GM19035 (cell line): Measurements from ENCODE around the gene GIPC2.
"Not testable (repeated sequence)": the region's sequence is repeated elsewhere in the genome, so short reads cannot be mapped to it uniquely, and the experiment has no call there.

Source experiments
- ATAC-seq: cut with Tn5 transposase; IDR thresholded peaks from one replicate; pipeline ENCODE4 v1.9.1; 2021; ENCODE audit not compliant: unreplicated experiment

GIPC2 gene

GRCh38 chr1:78068681-78069283 is 23.0 kb downstream of the GIPC2 start:
- no peak for ATAC-seq

- no peak for ATAC-seq
These were observed 24.0 kb downstream of the GIPC2 start for GRCh38 chr1:78069784-78070183.

- no peak for ATAC-seq
These were observed 24.4 kb downstream of the GIPC2 start for GRCh38 chr1:78070210-78070609.

- ATAC-seq: peak; percentile 76
These were observed 25.0 kb downstream of the GIPC2 start for GRCh38 chr1:78070758-78071157.

- no peak for ATAC-seq
These were observed 25.9 kb downstream of the GIPC2 start for GRCh38 chr1:78071696-78072095.

GRCh38 chr1:78072216-78072615 is 26.4 kb downstream of the GIPC2 start:
- no peak for ATAC-seq

GRCh38 chr1:78073441-78073840 is 27.7 kb downstream of the GIPC2 start:
- no peak for ATAC-seq

- no peak for ATAC-seq
These were observed 29.9 kb downstream of the GIPC2 start for GRCh38 chr1:78075621-78076020.

- ATAC-seq: no peak
These were observed 32.6 kb downstream of the GIPC2 start for GRCh38 chr1:78078358-78078757.

GRCh38 chr1:78079580-78079979 is 33.8 kb downstream of the GIPC2 start:
- no peak for ATAC-seq

GRCh38 chr1:78080767-78081166 is 35.0 kb downstream of the GIPC2 start:
- ATAC-seq: no peak

- no peak for ATAC-seq
These were observed 36.5 kb downstream of the GIPC2 start for GRCh38 chr1:78081980-78082860.

- not testable (repeated sequence) for ATAC-seq
These were observed 38.9 kb downstream of the GIPC2 start for GRCh38 chr1:78084639-78085038.

- ATAC-seq: no peak
These were observed 40.9 kb downstream of the GIPC2 start for GRCh38 chr1:78086697-78087096.

GRCh38 chr1:78088015-78088414 is 42.2 kb downstream of the GIPC2 start:
- ATAC-seq: no peak

GRCh38 chr1:78088486-78088885 is 42.7 kb downstream of the GIPC2 start:
- no peak for ATAC-seq

- no peak for ATAC-seq
These were observed 43.2 kb downstream of the GIPC2 start for GRCh38 chr1:78089010-78089409.

GRCh38 chr1:78090472-78091133 is 44.8 kb downstream of the GIPC2 start:
- no peak for ATAC-seq

GRCh38 chr1:78091215-78091813 is 45.5 kb downstream of the GIPC2 start:
- no peak for ATAC-seq

- ATAC-seq: no peak
These were observed 46.1 kb downstream of the GIPC2 start for GRCh38 chr1:78091886-78092285.

GRCh38 chr1:78092643-78093042 is 46.9 kb downstream of the GIPC2 start:
- no peak for ATAC-seq

- no peak for ATAC-seq
These were observed 47.8 kb downstream of the GIPC2 start for GRCh38 chr1:78093560-78093959.
